OCI-LY3 (cell line): ENCODE measurements around the gene MGAT3.

Experiments
- CTCF ChIP-seq: fragments of 200-600, 300-600 bp; sonication (generic); IDR thresholded peaks from 2 replicates; pipeline ENCODE4 v1.5.1; 2014; ENCODE audit warnings: antibody characterized with exemption, low read length, low read depth
- EZH2phosphoT487 ChIP-seq: fragments of 200-600 bp; shearing (Covaris generic); IDR thresholded peaks from 2 replicates; pipeline ENCODE4 v1.6.1; 2018; ENCODE audit warnings: antibody characterized with exemption, mixed run types, low read depth

- no peak for TF ChIP-seq CTCF
- TF ChIP-seq EZH2phosphoT487 = no peak
Observed at GRCh38 chr22:39478441-39478850, 21.6 kb downstream of the MGAT3 start.
